Measurements from ENCODE around the gene COL27A1.

- no peak for TF ChIP-seq YY1 (IDR thresholded peaks at IDR 0.05; ENCODE audit: insufficient read depth, insufficient read length)
- no peak for TF ChIP-seq ZNF274 (IDR thresholded peaks at IDR 0.05; ENCODE audit: low read depth, low read length)
Observed at GRCh38 chr9:114339130-114339908, 184.0 kb downstream of the COL27A1 start.

Data from NT2/D1 (cell line).